ENCODE data around the gene CLEC10A. TPM values are rescaled to one million over a fixed set of nuclear protein-coding genes. Genes with fewer than 3 reads are reported as not detected.

The CLEC10A gene
- polyA plus RNA-seq, 1 donor (not counting 4 experiments of a cell fraction or from before 2014, with no cell fraction given) = not detected

DNA sequence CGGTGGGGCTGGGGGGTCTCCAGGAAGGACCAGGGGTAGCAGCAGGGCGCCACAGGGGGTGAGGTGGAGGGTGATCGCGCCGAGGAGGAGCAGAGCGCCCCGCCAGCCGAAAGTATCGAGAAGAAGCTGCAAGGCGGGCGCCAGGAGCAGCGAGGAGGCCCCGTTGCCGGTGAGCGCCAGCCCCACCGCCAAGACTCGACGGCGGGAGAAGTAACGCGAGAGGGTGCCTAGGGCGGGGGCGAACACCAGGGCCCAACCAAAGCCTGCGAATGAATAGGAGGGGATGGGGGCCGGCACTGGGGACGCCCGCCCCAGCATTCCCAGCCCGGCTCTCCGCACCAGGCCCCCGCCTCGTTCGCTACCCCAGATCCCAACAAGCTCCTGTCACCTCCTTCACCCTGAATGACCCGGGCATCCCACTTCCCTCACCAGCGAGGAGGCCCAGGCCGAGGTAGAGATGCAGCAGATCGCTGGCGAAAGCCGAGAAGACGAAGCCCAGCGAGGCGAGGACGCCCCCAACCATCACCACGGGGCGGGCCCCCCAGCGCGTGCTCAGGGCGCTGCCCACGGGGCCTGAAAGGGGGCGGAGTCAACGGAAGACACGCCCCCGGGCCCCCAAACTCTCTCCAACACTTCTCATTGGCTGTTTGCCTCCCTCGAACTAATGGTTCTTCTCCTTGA lies 37.4 kb downstream of the CLEC10A start:
- peaks cover 2% of the 10 kb centered on the region for H3K9me1 ChIP-seq (ENCODE audit: control insufficient read depth, extremely low read depth, insufficient read depth, low read length)
- H3K4me3 ChIP-seq (ENCODE audit: control insufficient read depth in 2 of 3, extremely low read depth in 1 of 3, insufficient read depth in 2 of 3, low read depth in 1 of 3, low read length in 3 of 3) = no peak overlapping the region

DNA sequence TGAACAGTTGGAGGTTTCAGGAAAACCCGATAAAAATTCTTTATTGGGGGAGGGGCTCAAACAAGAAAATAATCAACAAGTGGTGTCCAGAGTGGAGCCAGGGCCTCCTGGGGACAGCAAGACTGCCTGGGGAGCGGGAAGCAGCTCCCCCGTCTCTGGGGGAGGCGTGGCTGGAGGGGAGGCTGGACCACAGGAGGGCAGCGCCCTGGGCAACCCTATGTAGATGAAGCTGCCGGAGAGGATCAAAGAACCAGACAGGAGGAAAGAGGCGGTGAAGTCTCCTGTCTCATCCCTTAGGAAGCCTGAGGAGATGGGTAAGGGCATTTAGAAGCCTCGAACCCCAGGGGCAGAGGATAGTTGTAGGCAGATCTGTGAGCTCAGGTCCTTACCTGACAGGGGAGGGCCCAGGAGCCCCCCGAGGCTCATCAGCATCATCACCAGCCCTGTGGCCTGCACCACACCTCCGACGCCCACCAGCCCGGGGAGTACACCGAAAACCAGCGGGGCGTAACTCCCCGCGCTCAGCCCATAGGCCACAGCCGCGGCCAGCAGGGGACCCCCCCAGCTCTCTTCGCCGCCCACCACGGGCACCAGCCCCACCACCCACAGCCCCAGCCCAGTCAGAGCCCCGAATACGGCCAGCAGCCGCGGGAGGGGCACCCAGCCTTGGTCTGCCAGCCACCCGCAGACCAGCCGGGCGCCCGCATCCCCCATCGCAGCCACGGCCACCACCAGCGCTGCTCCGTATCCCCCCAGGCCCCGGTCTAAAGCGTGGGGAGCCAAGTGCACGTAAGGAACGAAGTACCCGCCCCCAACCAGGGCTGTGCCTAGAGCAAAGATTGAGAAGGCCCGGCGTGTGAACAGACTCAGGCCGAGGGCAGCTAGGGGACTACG lies 38.2 kb downstream of the CLEC10A start:
- TF ChIP-seq, protein P1, sequence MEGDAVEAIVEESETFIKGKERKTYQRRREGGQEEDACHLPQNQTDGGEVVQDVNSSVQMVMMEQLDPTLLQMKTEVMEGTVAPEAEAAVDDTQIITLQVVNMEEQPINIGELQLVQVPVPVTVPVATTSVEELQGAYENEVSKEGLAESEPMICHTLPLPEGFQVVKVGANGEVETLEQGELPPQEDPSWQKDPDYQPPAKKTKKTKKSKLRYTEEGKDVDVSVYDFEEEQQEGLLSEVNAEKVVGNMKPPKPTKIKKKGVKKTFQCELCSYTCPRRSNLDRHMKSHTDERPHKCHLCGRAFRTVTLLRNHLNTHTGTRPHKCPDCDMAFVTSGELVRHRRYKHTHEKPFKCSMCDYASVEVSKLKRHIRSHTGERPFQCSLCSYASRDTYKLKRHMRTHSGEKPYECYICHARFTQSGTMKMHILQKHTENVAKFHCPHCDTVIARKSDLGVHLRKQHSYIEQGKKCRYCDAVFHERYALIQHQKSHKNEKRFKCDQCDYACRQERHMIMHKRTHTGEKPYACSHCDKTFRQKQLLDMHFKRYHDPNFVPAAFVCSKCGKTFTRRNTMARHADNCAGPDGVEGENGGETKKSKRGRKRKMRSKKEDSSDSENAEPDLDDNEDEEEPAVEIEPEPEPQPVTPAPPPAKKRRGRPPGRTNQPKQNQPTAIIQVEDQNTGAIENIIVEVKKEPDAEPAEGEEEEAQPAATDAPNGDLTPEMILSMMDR (optimal IDR thresholded peaks at IDR 0.05 in 1 of 3, IDR thresholded peaks at IDR 0.05 in 1 of 3, conservative IDR thresholded peaks at IDR 0.05 in 1 of 3; ENCODE audit: extremely low read depth in 1 of 3, insufficient read depth in 2 of 3, low read length in 3 of 3) = no peak
- no peak for TF ChIP-seq EZH2 (IDR thresholded peaks at IDR 0.05; ENCODE audit: low read length)
- H3K4me2 ChIP-seq (ENCODE audit: control insufficient read depth, extremely low read depth, insufficient read depth, low read depth, low read length) = peak overlapping the region; percentile 22
- DNase-seq (ENCODE audit: low read depth, low spot score) = no peak
- no peak for FAIRE-seq
- no peak overlapping the region for H3K4me3 ChIP-seq (ENCODE audit: control insufficient read depth in 2 of 3, extremely low read depth in 1 of 3, insufficient read depth in 2 of 3, low read depth in 1 of 3, low read length in 3 of 3)
- peak overlapping the region; percentile 12 for H2AFZ ChIP-seq (ENCODE audit: control insufficient read depth, low read length)
- no peaks in the 10 kb centered on the region for H3K36me3 ChIP-seq (ENCODE audit: control insufficient read depth in 2 of 2, extremely low read depth in 1 of 2, insufficient read depth in 2 of 2, low read length in 2 of 2)
- no peak overlapping the region for H3K9ac ChIP-seq (ENCODE audit: control insufficient read depth, extremely low read depth, insufficient read depth, low read length)
- peaks cover 21% of the 10 kb centered on the region for H3K27me3 ChIP-seq (ENCODE audit: control insufficient read depth, extremely low read depth, insufficient read depth, low read length)
- H3K9me3 ChIP-seq (ENCODE audit: control insufficient read depth, low read depth, low read length) = no peaks in the 10 kb centered on the region
- peaks cover 26% of the 10 kb centered on the region for H3K4me1 ChIP-seq (ENCODE audit: control insufficient read depth, extremely low read depth, insufficient read depth, low read length)
- dilution Hi-C loops (cut with MboI; ENCODE audit: extremely low pct_ligation_motif_present, low sequenced_read_pairs) = no loop called here
- no peaks in the 10 kb centered on the region for H4K20me1 ChIP-seq (ENCODE audit: control insufficient read depth, extremely low read depth, insufficient read depth, low read length)
- H3K27ac ChIP-seq (ENCODE audit: control insufficient read depth, insufficient read depth, low read length) = no peak overlapping the region
- H3K9me1 ChIP-seq (ENCODE audit: control insufficient read depth, extremely low read depth, insufficient read depth, low read length) = peaks cover 2% of the 10 kb centered on the region
- H3K79me2 ChIP-seq (ENCODE audit: control insufficient read depth, insufficient read depth, low read length) = peaks cover 4% of the 10 kb centered on the region

More for the DNA sequence above, 37.4 kb downstream of the CLEC10A start:
- DNase-seq (ENCODE audit: low read depth, low spot score) (no peak), FAIRE-seq (no peak)
- Histone ChIP-seq H3K27me3 (ENCODE audit: control insufficient read depth, extremely low read depth, insufficient read depth, low read length) (peaks cover 21% of the 10 kb centered on the region), H2AFZ (ENCODE audit: control insufficient read depth, low read length) (peak overlapping the region; percentile 12), H4K20me1 (ENCODE audit: control insufficient read depth, extremely low read depth, insufficient read depth, low read length) (no peaks in the 10 kb centered on the region), H3K9ac (ENCODE audit: control insufficient read depth, extremely low read depth, insufficient read depth, low read length) (no peak overlapping the region), H3K79me2 (ENCODE audit: control insufficient read depth, insufficient read depth, low read length) (peaks cover 4% of the 10 kb centered on the region), H3K36me3 (ENCODE audit: control insufficient read depth in 2 of 2, extremely low read depth in 1 of 2, insufficient read depth in 2 of 2, low read length in 2 of 2) (no peaks in the 10 kb centered on the region), H3K4me2 (ENCODE audit: control insufficient read depth, extremely low read depth, insufficient read depth, low read depth, low read length) (peak overlapping the region; percentile 60), H3K9me3 (ENCODE audit: control insufficient read depth, low read depth, low read length) (no peaks in the 10 kb centered on the region), H3K27ac (ENCODE audit: control insufficient read depth, insufficient read depth, low read length) (no peak overlapping the region), H3K4me1 (ENCODE audit: control insufficient read depth, extremely low read depth, insufficient read depth, low read length) (peaks cover 30% of the 10 kb centered on the region)
- dilution Hi-C loops (cut with MboI; ENCODE audit: extremely low pct_ligation_motif_present, low sequenced_read_pairs) = no loop called here
- TF ChIP-seq EZH2 (IDR thresholded peaks at IDR 0.05; ENCODE audit: low read length) = peak; percentile 20
- TF ChIP-seq, protein P1 (optimal IDR thresholded peaks at IDR 0.05 in 1 of 3, IDR thresholded peaks at IDR 0.05 in 1 of 3, conservative IDR thresholded peaks at IDR 0.05 in 1 of 3; ENCODE audit: extremely low read depth in 1 of 3, insufficient read depth in 2 of 3, low read length in 3 of 3) = no peak
